WTC11 (cell line): ENCODE results near the gene TARM1. TPM values are rescaled to one million over a fixed set of nuclear protein-coding genes. Genes with fewer than 3 reads are reported as not detected.

Experiments used
- ATAC-seq: fragments of 200-7000 bp; cut with Tn5 transposase; 2 replicates; pipeline ENCODE4 v1.10.0; 2021; ENCODE audit warnings: mild to moderate bottlenecking, moderate library complexity
- CTCF ChIA-PET: fragments of 300-600 bp; sonication (Branson Sonifier 250); formaldehyde crosslinking; loops from one replicate; lab custom pipeline; 2021; ENCODE audit warnings: antibody characterized with exemption; lab: Charles Lee
- POLR2A ChIA-PET: fragments of 350-600 bp; sonication (Branson Sonifier 250); formaldehyde crosslinking; loops from one replicate; lab custom pipeline; 2021; ENCODE audit warnings: antibody characterized with exemption; lab: Charles Lee
- DNase-seq: peaks from one replicate; pipeline ENCODE4 v3.0.0; 2021; ENCODE audit warnings: low spot score
- H3K27ac Mint-ChIP-seq: 2 replicates; pipeline ENCODE4 v1.8.0; 2021; ENCODE audit warnings: mixed read lengths
- H3K27me3 Mint-ChIP-seq: 2 replicates; pipeline ENCODE4 v1.8.0; 2021; ENCODE audit warnings: low read depth, mild to moderate bottlenecking, moderate library complexity, mixed read lengths
- H3K36me3 Mint-ChIP-seq: 2 replicates; pipeline ENCODE4 v1.8.0; 2021; ENCODE audit warnings: mixed read lengths
- H3K4me1 Mint-ChIP-seq: 2 replicates; pipeline ENCODE4 v1.8.0; 2022; ENCODE audit warnings: mixed read lengths
- H3K4me3 Mint-ChIP-seq: 2 replicates; pipeline ENCODE4 v1.8.0; 2021; ENCODE audit warnings: mild to moderate bottlenecking, moderate library complexity, mixed read lengths
- H3K9me3 Mint-ChIP-seq: 2 replicates; pipeline ENCODE4 v1.8.0; 2021; ENCODE audit warnings: mixed read lengths
- CBFB ChIP-seq: sonication (generic); formaldehyde crosslinking; IDR thresholded peaks from 2 replicates; pipeline ENCODE4 v1.8.1; 2022; ENCODE audit warnings: mild to moderate bottlenecking, low read depth, missing genetic modification reagents
- ERG ChIP-seq: fragments of 250-450 bp; sonication (Bioruptor Pico); IDR thresholded peaks from 2 replicates; pipeline ENCODE4 v1.8.0; 2021; ENCODE audit warnings: mild to moderate bottlenecking
- HMGA2 ChIP-seq: fragments of 250-450 bp; sonication (Bioruptor Pico); IDR thresholded peaks from 2 replicates; pipeline ENCODE4 v1.4.0; 2021; ENCODE audit warnings: mild to moderate bottlenecking, moderate library complexity
- JUN ChIP-seq: sonication (generic); formaldehyde crosslinking; IDR thresholded peaks from 2 replicates; pipeline ENCODE4 v1.8.0; 2023; ENCODE audit warnings: mild to moderate bottlenecking, missing genetic modification reagents
- MYBL2 ChIP-seq: sonication (generic); formaldehyde crosslinking; IDR thresholded peaks from 2 replicates; pipeline ENCODE4 v1.8.1; 2023; ENCODE audit warnings: mild to moderate bottlenecking, moderate library complexity, missing genetic modification reagents
- NFYB ChIP-seq: sonication (generic); formaldehyde crosslinking; conservative IDR thresholded peaks from 2 replicates; pipeline ENCODE4 v1.8.0; 2022; ENCODE audit warnings: low read depth, missing genetic modification reagents
- TP53 ChIP-seq: sonication (generic); formaldehyde crosslinking; IDR thresholded peaks from 2 replicates; pipeline ENCODE4 v1.8.1; 2023; ENCODE audit warnings: mild to moderate bottlenecking, missing genetic modification reagents
- ZBTB21 ChIP-seq: sonication (generic); formaldehyde crosslinking; IDR thresholded peaks from 2 replicates; pipeline ENCODE4 v1.8.1; 2023; ENCODE audit warnings: mild to moderate bottlenecking, missing genetic modification reagents, borderline replicate concordance
- ZBTB43 ChIP-seq: sonication (generic); formaldehyde crosslinking; IDR thresholded peaks from 2 replicates; pipeline ENCODE4 v1.8.1; 2023; ENCODE audit warnings: mild to moderate bottlenecking, missing genetic modification reagents
- ZNF219 ChIP-seq: sonication (generic); formaldehyde crosslinking; IDR thresholded peaks from 2 replicates; pipeline ENCODE4 v1.8.0; 2023; ENCODE audit warnings: missing genetic modification reagents, mild to moderate bottlenecking, borderline replicate concordance
- ZNF317 ChIP-seq: sonication (generic); formaldehyde crosslinking; IDR thresholded peaks from 2 replicates; pipeline ENCODE4 v1.8.1; 2023; ENCODE audit warnings: low read depth, mild to moderate bottlenecking, moderate library complexity, missing genetic modification reagents, borderline replicate concordance
- total RNA-seq: library from RNA; stranded (reverse); gene quantifications from 3 replicates; pipeline ENCODE4 v1.2.3, GENCODE V29; 2021
- TF ChIP-seq, protein P1 (sequence below): sonication (generic); formaldehyde crosslinking; IDR thresholded peaks from 2 replicates; pipeline ENCODE4 v1.8.1; 2023; ENCODE audit warnings: mild to moderate bottlenecking, moderate library complexity, missing genetic modification reagents

TARM1 gene
- total RNA-seq, 1 experiment from 2014 or later, result not detected

GRCh38 chr19:54021363-54021762, 59.8 kb downstream of the TARM1 start:
- DNase-seq (no peak), ATAC-seq (no peak)
- POLR2A ChIA-PET, result no interaction called here
- Mint-ChIP-seq H3K27ac (no peak overlapping the region), H3K4me3 (no peak overlapping the region), H3K9me3 (peaks cover 7% of the 10 kb centered on the region; the same call in 1 of the 2 replicates), H3K4me1 (peaks cover 14% of the 10 kb centered on the region), H3K36me3 (0 out of 2 replicates have a peak, but pooled peaks cover 2% of the 10 kb centered on the region), H3K27me3 (peaks cover 27% of the 10 kb centered on the region)
- TF ChIP-seq ZBTB43, result no peak
- no peak for TF ChIP-seq CBFB
- TF ChIP-seq NFYB, result no peak
- no peak for TF ChIP-seq MYBL2 (CRISPR knock-in tag)
- TF ChIP-seq, protein P1, sequence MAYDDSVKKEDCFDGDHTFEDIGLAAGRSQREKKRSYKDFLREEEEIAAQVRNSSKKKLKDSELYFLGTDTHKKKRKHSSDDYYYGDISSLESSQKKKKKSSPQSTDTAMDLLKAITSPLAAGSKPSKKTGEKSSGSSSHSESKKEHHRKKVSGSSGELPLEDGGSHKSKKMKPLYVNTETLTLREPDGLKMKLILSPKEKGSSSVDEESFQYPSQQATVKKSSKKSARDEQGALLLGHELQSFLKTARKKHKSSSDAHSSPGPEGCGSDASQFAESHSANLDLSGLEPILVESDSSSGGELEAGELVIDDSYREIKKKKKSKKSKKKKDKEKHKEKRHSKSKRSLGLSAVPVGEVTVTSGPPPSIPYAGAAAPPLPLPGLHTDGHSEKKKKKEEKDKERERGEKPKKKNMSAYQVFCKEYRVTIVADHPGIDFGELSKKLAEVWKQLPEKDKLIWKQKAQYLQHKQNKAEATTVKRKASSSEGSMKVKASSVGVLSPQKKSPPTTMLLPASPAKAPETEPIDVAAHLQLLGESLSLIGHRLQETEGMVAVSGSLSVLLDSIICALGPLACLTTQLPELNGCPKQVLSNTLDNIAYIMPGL, result no peak
- TF ChIP-seq ZNF317, result no peak
- no peak for TF ChIP-seq JUN (CRISPR knock-in tag)
- no peak for TF ChIP-seq ZBTB21 (CRISPR knock-in tag)
- no peak for TF ChIP-seq HMGA2
- TF ChIP-seq ZNF219 (CRISPR knock-in tag), result no peak
- TF ChIP-seq TP53 (CRISPR knock-in tag), result no peak
- TF ChIP-seq ERG, result no peak
- CTCF ChIA-PET, result interaction anchor here (0.6 to 4.8 kb wide), 3 partner anchors 9 to 212 kb away, joined by 3 to 54 read pairs (median 6); no protein-coding TSS in a partner anchor

Other genes starting within 250 kb of the TARM1 start
- 78.6 to 86.4 TPM (median 79.7 TPM) in 3 replicates for gene MYADM, start 213.5 kb downstream of the TARM1 start, total RNA-seq
- 23.0 to 30.0 TPM (median 27.5 TPM) in 3 replicates for gene PRKCG, start 199.2 kb downstream of the TARM1 start, total RNA-seq
- gene CACNG7, start 172.1 kb downstream of the TARM1 start, total RNA-seq, result 33.3 to 44.1 TPM (median 43.2 TPM) in 3 replicates
- gene CACNG8, start 118.4 kb downstream of the TARM1 start, total RNA-seq, result 12.5 to 15.7 TPM (median 15.1 TPM) in 3 replicates
- gene CACNG6, start 89.7 kb downstream of the TARM1 start, total RNA-seq, result 2.5 to 3.3 TPM (median 2.5 TPM) in 3 replicates
- not detected in 3 replicates for gene VSTM1, start 17.5 kb downstream of the TARM1 start, total RNA-seq
- 1.7 to 2.7 TPM (median 2.3 TPM) in 3 replicates for gene OSCAR, start 19.4 kb upstream of the TARM1 start, total RNA-seq
- 181 to 203 TPM (median 203 TPM) in 3 replicates for gene NDUFA3, start 21.5 kb upstream of the TARM1 start, total RNA-seq
- 20.5 to 24.6 TPM (median 24.2 TPM) in 3 replicates for gene TFPT, start 34.3 kb upstream of the TARM1 start, total RNA-seq
- gene PRPF31, start 34.4 kb upstream of the TARM1 start, total RNA-seq, result 82.3 to 92.8 TPM (median 89.5 TPM) in 3 replicates
- 90.7 to 96.8 TPM (median 93.3 TPM) in 3 replicates for gene CNOT3, start 56.4 kb upstream of the TARM1 start, total RNA-seq
- gene LENG1, start 78.4 kb upstream of the TARM1 start, total RNA-seq, result 4.6 to 5.4 TPM (median 4.9 TPM) in 3 replicates
- 9.3 to 14.7 TPM (median 13.8 TPM) in 3 replicates for gene TMC4, start 91.8 kb upstream of the TARM1 start, total RNA-seq
- gene MBOAT7, start 108.2 kb upstream of the TARM1 start, total RNA-seq, result 109 to 126 TPM (median 113 TPM) in 3 replicates
- 32.0 to 34.3 TPM (median 32.5 TPM) in 3 replicates for gene TSEN34, start 109.9 kb upstream of the TARM1 start, total RNA-seq
- 1,828 to 2,106 TPM (median 2,018 TPM) in 3 replicates for gene RPS9, start 119.5 kb upstream of the TARM1 start, total RNA-seq
- gene LILRB3, start 141.6 kb upstream of the TARM1 start, total RNA-seq, result not detected in 3 replicates
- gene LILRA6, start 161.4 kb upstream of the TARM1 start, total RNA-seq, result not detected in 3 replicates
- gene LILRB5, start 175.9 kb upstream of the TARM1 start, total RNA-seq, result 0.07 to 0.11 TPM (median 0.09 TPM) in 3 replicates
- gene LILRB2, start 199.7 kb upstream of the TARM1 start, total RNA-seq, result 0.11 TPM in 1 of 3 replicates, not detected in the others
- 0.25 TPM in 1 of 3 replicates, not detected in the others for gene LILRA5, start 231.8 kb upstream of the TARM1 start, total RNA-seq